Osteocyte (in vitro differentiated cells): ENCODE measurements around the gene CYRIA. TPM values are rescaled to one million over a fixed set of nuclear protein-coding genes. Genes with fewer than 3 reads are reported as not detected.
A peak's percentile ranks its signal among the peaks of the same experiment; 100 is the strongest.

Experiments used
- DNase-seq: peaks from one replicate; pipeline ENCODE4 v3.0.0; 2021; ENCODE audit warnings: mixed read lengths; ENCODE audit not compliant: unreplicated experiment; ENCODE audit errors: extremely low spot score
- H3K27ac Mint-ChIP-seq: one replicate; pipeline ENCODE4 v1.8.0; 2021; ENCODE audit warnings: mild to moderate bottlenecking, mixed read lengths; ENCODE audit not compliant: unreplicated experiment
- H3K27me3 Mint-ChIP-seq: one replicate; pipeline ENCODE4 v1.8.0; 2021; ENCODE audit warnings: mixed read lengths; ENCODE audit not compliant: unreplicated experiment
- H3K36me3 Mint-ChIP-seq: one replicate; pipeline ENCODE4 v1.8.0; 2021; ENCODE audit warnings: mixed read lengths; ENCODE audit not compliant: unreplicated experiment
- H3K4me1 Mint-ChIP-seq: one replicate; pipeline ENCODE4 v1.8.0; 2021; ENCODE audit warnings: mixed read lengths; ENCODE audit not compliant: unreplicated experiment
- H3K4me3 Mint-ChIP-seq: one replicate; pipeline ENCODE4 v1.8.0; 2021; ENCODE audit warnings: mild to moderate bottlenecking, moderate library complexity, mixed read lengths; ENCODE audit not compliant: unreplicated experiment
- H3K9me3 Mint-ChIP-seq: one replicate; pipeline ENCODE4 v1.8.0; 2021; ENCODE audit warnings: mixed read lengths; ENCODE audit not compliant: unreplicated experiment
- total RNA-seq: library from RNA; stranded (reverse); gene quantifications from 2 replicates; pipeline ENCODE4 v1.2.1, GENCODE V29; 2021
- TF ChIP-seq, protein P1 (sequence below): fragments of 200-600 bp; sonication (generic); IDR thresholded peaks from 2 replicates; pipeline ENCODE4 v1.5.0; 2021; ENCODE audit warnings: antibody characterized with exemption, mild to moderate bottlenecking, moderate library complexity

The CYRIA gene
- total RNA-seq, 1 donor from 2014 or later = 2.8 TPM

DNA sequence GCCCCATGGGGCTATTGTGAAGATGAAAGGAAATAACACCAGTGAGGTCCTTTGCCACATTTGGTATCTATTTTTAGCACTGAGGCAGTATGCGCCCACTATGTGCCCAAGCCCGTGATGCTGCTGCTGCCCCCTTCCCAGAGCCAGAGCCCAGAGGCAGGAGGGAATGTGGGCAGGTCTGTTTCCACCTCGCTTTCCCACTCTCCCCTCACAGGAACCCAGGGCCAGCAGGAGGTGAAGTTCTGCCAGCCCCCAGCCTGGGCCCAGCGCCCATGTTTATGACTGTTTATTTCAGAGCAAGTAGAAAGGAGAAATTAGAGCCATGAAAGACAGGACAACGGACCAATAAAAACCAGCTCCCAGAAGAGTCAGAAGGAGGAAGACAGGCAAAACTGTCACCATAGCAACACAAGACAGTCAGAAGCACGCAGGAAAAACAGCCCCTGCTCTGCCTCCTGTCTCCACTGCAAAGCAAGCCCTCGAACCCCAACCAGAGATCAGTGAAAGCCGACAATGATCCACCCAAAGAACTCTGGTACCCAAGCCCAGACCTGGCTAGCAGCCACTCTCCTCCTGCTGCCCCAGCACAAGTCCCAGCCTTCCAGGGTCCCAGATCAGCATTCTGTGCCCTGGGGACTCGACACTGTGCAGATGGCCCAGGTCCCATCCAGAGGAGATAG is 1.4 kb downstream of the CYRIA start:
- H3K27me3 Mint-ChIP-seq = peaks cover 70% of the 10 kb centered on the region
- H3K4me1 Mint-ChIP-seq = peaks cover 25% of the 10 kb centered on the region
- DNase-seq = no peak
- no peaks in the 10 kb centered on the region for H3K36me3 Mint-ChIP-seq
- TF ChIP-seq, protein P1, sequence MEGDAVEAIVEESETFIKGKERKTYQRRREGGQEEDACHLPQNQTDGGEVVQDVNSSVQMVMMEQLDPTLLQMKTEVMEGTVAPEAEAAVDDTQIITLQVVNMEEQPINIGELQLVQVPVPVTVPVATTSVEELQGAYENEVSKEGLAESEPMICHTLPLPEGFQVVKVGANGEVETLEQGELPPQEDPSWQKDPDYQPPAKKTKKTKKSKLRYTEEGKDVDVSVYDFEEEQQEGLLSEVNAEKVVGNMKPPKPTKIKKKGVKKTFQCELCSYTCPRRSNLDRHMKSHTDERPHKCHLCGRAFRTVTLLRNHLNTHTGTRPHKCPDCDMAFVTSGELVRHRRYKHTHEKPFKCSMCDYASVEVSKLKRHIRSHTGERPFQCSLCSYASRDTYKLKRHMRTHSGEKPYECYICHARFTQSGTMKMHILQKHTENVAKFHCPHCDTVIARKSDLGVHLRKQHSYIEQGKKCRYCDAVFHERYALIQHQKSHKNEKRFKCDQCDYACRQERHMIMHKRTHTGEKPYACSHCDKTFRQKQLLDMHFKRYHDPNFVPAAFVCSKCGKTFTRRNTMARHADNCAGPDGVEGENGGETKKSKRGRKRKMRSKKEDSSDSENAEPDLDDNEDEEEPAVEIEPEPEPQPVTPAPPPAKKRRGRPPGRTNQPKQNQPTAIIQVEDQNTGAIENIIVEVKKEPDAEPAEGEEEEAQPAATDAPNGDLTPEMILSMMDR = no peak
- H3K9me3 Mint-ChIP-seq = no peaks in the 10 kb centered on the region
- peak overlapping the region; percentile 71 for H3K4me3 Mint-ChIP-seq
- H3K27ac Mint-ChIP-seq = no peak overlapping the region

DNA sequence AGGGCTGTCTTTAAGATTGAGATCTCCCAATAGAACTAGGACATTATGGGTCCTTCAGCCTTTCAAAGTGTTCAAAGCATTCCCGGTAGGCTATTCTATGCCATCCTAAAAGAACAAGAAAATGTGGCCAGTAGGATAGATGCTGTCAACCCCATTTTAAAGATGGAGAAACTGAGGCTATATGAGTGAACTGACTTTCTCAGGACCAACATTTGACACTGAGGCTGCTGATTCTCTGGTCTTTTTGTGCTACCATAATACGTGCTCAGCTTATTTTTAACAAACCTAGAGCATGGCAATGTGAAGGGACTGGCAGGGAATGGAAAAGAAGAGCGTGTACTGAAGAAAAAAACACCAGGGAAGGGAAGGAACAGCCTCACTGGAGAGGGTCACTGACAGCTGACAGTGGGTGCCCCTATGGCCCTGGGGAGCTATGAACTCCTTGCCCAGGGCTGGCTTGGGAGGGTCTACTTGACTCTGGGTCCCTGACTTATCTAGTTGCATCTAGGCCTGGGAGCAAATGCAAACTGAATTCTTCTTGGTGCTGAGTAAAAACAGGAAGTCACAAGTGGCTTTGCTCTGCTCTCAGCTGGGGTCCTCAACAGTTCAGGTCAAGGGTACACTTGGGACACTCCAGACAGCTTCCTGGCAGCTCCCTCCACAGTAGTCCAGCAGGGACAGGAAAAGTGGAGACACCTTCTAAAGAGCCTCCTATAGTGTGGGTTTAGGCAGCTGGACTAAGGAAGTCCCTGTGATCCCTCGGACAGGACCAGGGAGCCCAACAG is 2.3 kb downstream of the CYRIA start:
- Mint-ChIP-seq H3K4me1 (peaks cover 25% of the 10 kb centered on the region), H3K27me3 (peaks cover 71% of the 10 kb centered on the region), H3K9me3 (no peaks in the 10 kb centered on the region), H3K4me3 (no peak overlapping the region), H3K27ac (no peak overlapping the region), H3K36me3 (no peaks in the 10 kb centered on the region)
- no peak for DNase-seq
- TF ChIP-seq, protein P1 = no peak

DNA sequence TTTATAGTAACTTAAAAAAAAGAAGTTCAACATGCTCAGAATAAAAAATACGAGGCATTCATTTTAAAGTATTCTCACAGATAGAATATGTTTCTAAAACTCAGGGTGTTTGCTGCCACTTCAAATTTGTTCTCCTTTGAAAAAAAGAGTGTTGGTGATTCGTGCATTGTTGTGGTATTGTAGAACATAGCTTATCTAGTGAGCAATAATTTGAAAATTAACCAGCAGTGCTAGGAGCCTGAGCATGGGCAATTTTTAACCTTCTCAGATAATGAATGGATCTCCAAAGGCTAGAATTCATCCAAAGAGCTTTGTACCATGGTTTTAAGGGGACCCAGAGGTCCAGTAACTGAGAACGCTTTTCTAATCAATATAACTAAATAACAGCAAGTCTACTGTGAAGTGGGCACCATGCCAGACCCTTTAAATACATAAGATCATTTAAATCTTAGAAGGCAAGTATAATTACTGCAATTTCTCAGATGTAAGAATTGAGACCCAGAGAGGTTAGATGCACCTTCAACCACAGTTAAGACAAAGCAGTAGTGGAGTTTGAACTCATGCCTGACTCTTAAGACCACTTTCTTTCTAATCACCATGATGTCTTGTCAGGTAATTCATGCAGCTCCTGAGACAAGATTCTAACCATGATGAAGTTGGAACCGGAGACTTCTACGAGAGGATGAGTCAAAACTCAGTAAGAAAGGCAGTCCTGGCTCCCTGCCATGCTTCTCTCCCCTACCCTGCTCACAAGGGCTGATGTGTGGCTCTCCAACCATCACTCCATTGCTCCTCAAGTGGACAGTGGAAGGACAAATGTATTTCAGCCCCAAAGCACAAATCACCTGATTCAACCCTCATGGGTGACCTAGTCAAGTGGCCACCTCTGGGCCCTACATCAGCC is 3.4 kb downstream of the CYRIA start:
- H3K27ac Mint-ChIP-seq = no peak overlapping the region
- H3K9me3 Mint-ChIP-seq = no peaks in the 10 kb centered on the region
- no peak overlapping the region for H3K4me3 Mint-ChIP-seq
- DNase-seq = no peak
- peaks cover 70% of the 10 kb centered on the region for H3K27me3 Mint-ChIP-seq
- H3K4me1 Mint-ChIP-seq = peaks cover 25% of the 10 kb centered on the region
- no peaks in the 10 kb centered on the region for H3K36me3 Mint-ChIP-seq
- TF ChIP-seq, protein P1 = no peak

DNA sequence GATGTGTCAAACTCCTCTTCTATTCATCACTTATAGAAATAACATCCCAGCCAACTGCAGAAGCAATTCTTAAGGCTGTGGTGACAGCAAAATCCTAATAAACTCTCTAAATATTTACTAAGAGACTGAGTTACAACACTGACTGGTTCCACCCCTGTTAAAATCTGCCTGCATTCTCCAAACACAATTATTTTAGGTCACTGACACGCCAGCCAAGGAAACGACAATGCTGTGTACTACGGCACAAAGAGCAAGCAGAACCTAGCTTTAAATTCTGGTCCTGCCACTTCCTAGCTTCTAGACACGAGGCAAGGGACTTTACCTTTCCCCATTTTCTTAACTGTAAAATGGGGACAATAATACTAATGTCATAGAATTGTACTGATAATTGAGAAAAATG is 4.1 kb downstream of the CYRIA start:
- Mint-ChIP-seq H3K27me3 (peaks cover 71% of the 10 kb centered on the region), H3K36me3 (no peaks in the 10 kb centered on the region), H3K27ac (no peak overlapping the region), H3K4me1 (peaks cover 25% of the 10 kb centered on the region), H3K9me3 (no peaks in the 10 kb centered on the region), H3K4me3 (no peak overlapping the region)
- TF ChIP-seq, protein P1 = no peak
- DNase-seq = no peak
